GM12874 (cell line): Measurements from ENCODE around the gene HMCN1.

Experiments
- CTCF ChIP-seq: IDR thresholded peaks from 2 replicates; pipeline ENCODE4 v1.5.1; 2011; ENCODE audit warnings: low read depth, mild to moderate bottlenecking, control low read depth, low read length, moderate library complexity; ENCODE audit not compliant: insufficient read depth

Gene HMCN1

GRCh38 chr1:186054003-186054402 is 319.8 kb downstream of the HMCN1 start:
- no peak for TF ChIP-seq CTCF

- no peak for TF ChIP-seq CTCF
Observed at GRCh38 chr1:186054932-186055331, 320.7 kb downstream of the HMCN1 start.

- TF ChIP-seq CTCF: no peak
Observed at GRCh38 chr1:186055846-186056245, 321.7 kb downstream of the HMCN1 start.

- TF ChIP-seq CTCF: no peak
Observed at GRCh38 chr1:186057086-186057485, 322.9 kb downstream of the HMCN1 start.

- no peak for TF ChIP-seq CTCF
Observed at GRCh38 chr1:186059311-186059710, 325.1 kb downstream of the HMCN1 start.

GRCh38 chr1:186059752-186060151 is 325.6 kb downstream of the HMCN1 start:
- TF ChIP-seq CTCF: no peak

GRCh38 chr1:186060226-186060625 is 326.0 kb downstream of the HMCN1 start:
- TF ChIP-seq CTCF: no peak
